HepG2 (cell line): ENCODE measurements around the gene ABCB10. TPM values are rescaled to one million over a fixed set of nuclear protein-coding genes. Genes with fewer than 3 reads are reported as not detected.

Experiments used
- ATAC-seq: fragments of 200-7000 bp; cut with Tn5 transposase; 3 replicates; pipeline ENCODE4 v1.9.1; 2020; ENCODE audit warnings: mild to moderate bottlenecking, moderate library complexity
- BruUV-seq: library from RNA; stranded (reverse); fragments of 400-500 nt; replicated peaks from 2 replicates; lab custom pipeline; 2021; lab: Mats Ljungman, UMichigan
- CTCF ChIA-PET: fragments of 300-600 bp; formaldehyde crosslinking; extraction: SDS; loops from one replicate; lab custom pipeline; 2021; ENCODE audit warnings: low total read pairs, inconsistent platforms, low intra/inter-chr PET ratio; lab: Yijun Ruan, JAX
- POLR2A ChIA-PET: fragments of 350-600 bp; sonication (Branson Sonifier 250); formaldehyde crosslinking; loops from one replicate; lab custom pipeline; 2020; ENCODE audit warnings: antibody characterized with exemption, inconsistent platforms; lab: Yijun Ruan, JAX
- DNase-seq: peaks from one replicate; pipeline ENCODE4 v3.0.0-alpha.2; 2015; ENCODE audit warnings: low spot score
- FAIRE-seq: peaks from 3 replicates; lab custom pipeline; 2011; peaks lifted over from hg19 to GRCh38; lab: Jason Lieb, UNC
- H2AFZ ChIP-seq: one replicate; pipeline ENCODE4 v1.6.1; 2011; ENCODE audit warnings: low read length, inconsistent platforms
- H3K27ac ChIP-seq: fragments of 300-600 bp; 3 replicates; pipeline ENCODE4 v1.8.0; 2011; ENCODE audit warnings: mixed run types, mild to moderate bottlenecking, mixed read lengths, low read length, inconsistent platforms; ENCODE audit not compliant: insufficient read depth; ENCODE audit errors: extremely low read length
- H3K27me3 ChIP-seq, 2 experiments: fragments of 200-600 bp in 1 of 2; 2 replicates in 1 of 2; 3 replicates in 1 of 2; pipeline versions ENCODE4 v1.6.0 to v1.8.0; 2011; ENCODE audit warnings: low read length in 2 of 2, mild to moderate bottlenecking in 2 of 2, moderate library complexity in 2 of 2, inconsistent platforms in 1 of 2; ENCODE audit not compliant: insufficient read depth in 2 of 2, control insufficient read depth in 1 of 2
- H3K36me3 ChIP-seq, 2 experiments: fragments of 200-600 bp in 1 of 2; replicated peaks in 1 of 2; 2 replicates in 1 of 2; 3 replicates in 1 of 2; pipeline versions ENCODE4 v1.5.1 to v1.8.0; 2011; ENCODE audit warnings: low read length in 2 of 2, inconsistent platforms in 1 of 2; ENCODE audit not compliant: insufficient read depth in 2 of 2, control insufficient read depth in 1 of 2
- H3K4me1 ChIP-seq: 2 replicates; pipeline ENCODE4 v1.5.1; 2012; ENCODE audit warnings: low read length, inconsistent platforms; ENCODE audit not compliant: insufficient read depth
- H3K4me2 ChIP-seq: 2 replicates; pipeline ENCODE4 v1.6.0; 2011; ENCODE audit warnings: low read depth, low read length, inconsistent platforms
- H3K4me3 ChIP-seq, 3 experiments: fragments of 200-600 bp in 1 of 3; sonication (generic), shearing (Covaris generic) in 1 of 3; replicated peaks in 1 of 3; 2 replicates each; pipeline ENCODE4 v1.5.1; 2011 to 2016; ENCODE audit warnings: low read length in 3 of 3, inconsistent platforms in 2 of 3, low read depth in 2 of 3, mild to moderate bottlenecking in 2 of 3, control low read depth in 1 of 3, mixed read lengths in 1 of 3; ENCODE audit not compliant: insufficient read depth in 1 of 3
- H3K79me2 ChIP-seq: one replicate; pipeline ENCODE4 v1.6.1; 2011; ENCODE audit warnings: low read length, inconsistent platforms; ENCODE audit not compliant: insufficient read depth
- H3K9ac ChIP-seq: 2 replicates; pipeline ENCODE4 v1.6.0; 2011; ENCODE audit warnings: mild to moderate bottlenecking, low read depth, low read length, inconsistent platforms; ENCODE audit not compliant: insufficient read depth
- H3K9me3 ChIP-seq: 2 replicates; pipeline ENCODE4 v1.5.1; 2012; ENCODE audit warnings: mild to moderate bottlenecking, low read length
- H4K20me1 ChIP-seq: 2 replicates; pipeline ENCODE4 v1.6.0; 2011; ENCODE audit warnings: inconsistent platforms, mild to moderate bottlenecking, low read length, moderate library complexity; ENCODE audit not compliant: insufficient read depth
- AGO1 ChIP-seq: fragments of 200-400 bp; formaldehyde crosslinking; IDR thresholded peaks from 2 replicates; pipeline ENCODE4 v1.6.1; 2017; ENCODE audit warnings: mild to moderate bottlenecking, low read depth, low read length, moderate library complexity; ENCODE audit not compliant: poor library complexity, severe bottlenecking
- ARID5B ChIP-seq: IDR thresholded peaks from 2 replicates; pipeline ENCODE4 v1.4.0; 2020; ENCODE audit warnings: mild to moderate bottlenecking, missing genetic modification reagents
- CBX5 ChIP-seq: sonication (generic); formaldehyde crosslinking; IDR thresholded peaks from 2 replicates; pipeline ENCODE4 v1.4.0; 2020; ENCODE audit warnings: missing genetic modification reagents, borderline replicate concordance
- GTF2F1 ChIP-seq: fragments of 150-350 bp; IDR thresholded peaks from 2 replicates; pipeline ENCODE4 v1.6.1; 2014; ENCODE audit warnings: low read length
- MLXIP ChIP-seq: sonication (generic); formaldehyde crosslinking; IDR thresholded peaks from 2 replicates; pipeline ENCODE4 v1.9.0; 2021; ENCODE audit warnings: missing genetic modification reagents, borderline replicate concordance
- MYPOP ChIP-seq: sonication (generic); formaldehyde crosslinking; IDR thresholded peaks from 2 replicates; pipeline ENCODE4 v1.8.1; 2023; ENCODE audit warnings: mild to moderate bottlenecking, moderate library complexity, missing genetic modification reagents
- NFKBIZ ChIP-seq: IDR thresholded peaks from 2 replicates; pipeline ENCODE4 v1.6.1; 2018; ENCODE audit warnings: missing genetic modification reagents, missing compliant biosample characterization
- NPAS2 ChIP-seq: sonication (generic); formaldehyde crosslinking; IDR thresholded peaks from 2 replicates; pipeline ENCODE4 v1.8.0; 2022; ENCODE audit warnings: mild to moderate bottlenecking, missing genetic modification reagents, borderline replicate concordance
- TEF ChIP-seq: sonication (generic); formaldehyde crosslinking; IDR thresholded peaks from 2 replicates; pipeline ENCODE4 v1.5.0; 2020; ENCODE audit warnings: missing genetic modification reagents
- ZBTB42 ChIP-seq: sonication (generic); formaldehyde crosslinking; IDR thresholded peaks from 2 replicates; pipeline ENCODE4 v1.5.0; 2020; ENCODE audit warnings: mild to moderate bottlenecking, missing genetic modification reagents
- ZMYM4 ChIP-seq: sonication (generic); formaldehyde crosslinking; IDR thresholded peaks from 2 replicates; pipeline ENCODE4 v1.8.1; 2023; ENCODE audit warnings: mild to moderate bottlenecking, missing genetic modification reagents
- ZNF367 ChIP-seq: sonication (generic); formaldehyde crosslinking; IDR thresholded peaks from 2 replicates; pipeline ENCODE4 v1.4.0; 2020; ENCODE audit warnings: missing genetic modification reagents, borderline replicate concordance
- ZNF770 ChIP-seq: sonication (generic); formaldehyde crosslinking; IDR thresholded peaks from 2 replicates; pipeline ENCODE4 v1.5.0; 2020; ENCODE audit warnings: mild to moderate bottlenecking, missing genetic modification reagents
- WGBS: methylation state at CpG from one replicate; pipeline ENCODE4 v1.1.6; 2017; ENCODE audit warnings: low lambda C conversion rate; 5-methylcytosine and 5-hydroxymethylcytosine counted together
- in situ Hi-C: cut with HindIII; loops from 2 replicates; pipeline ENCODE4 v1.10.0; 2017; ENCODE audit warnings: low pct_unique_long_range_greater_than_20kb; ENCODE audit not compliant: extremely low pct_ligation_motif_present
- intact Hi-C: fragments of 100-400 bp; cut with micrococcal nuclease; formaldehyde crosslinking; loops from one replicate; pipeline ENCODE4 v1.10.0; 2022; ENCODE audit not compliant: unreplicated experiment
- polyA plus RNA-seq, 8 experiments: library from polyadenylated mRNA; depleted of rRNA in 3 of 8; stranded (reverse) in 7 of 8; unstranded in 1 of 8; fragments of >200 nt; fragmentation: Illumina TruSeq in 4 of 8; extraction: Trizol in 4 of 8; gene quantifications; 2 replicates each; pipeline versions ENCODE4 v1.2.1 to v1.2.3, GENCODE V29; 2011 to 2016; ENCODE audit warnings: low read depth in 4 of 8, missing spikeins in 1 of 8, mixed read lengths in 1 of 8; ENCODE audit not compliant: insufficient read depth in 1 of 8
- total RNA-seq, 5 experiments: library from RNA; depleted of rRNA; stranded (reverse); fragments of >200 nt; fragmentation: Illumina TruSeq; extraction: Trizol; gene quantifications; 2 replicates each; pipeline ENCODE4 v1.2.3, GENCODE V29; 2016; ENCODE audit warnings: low read depth in 1 of 5

ABCB10 gene
- total and polyA plus RNA-seq, 2 of the 13 experiments (the other 11 are each of a cell fraction or from before 2014, with no cell fraction given) = 11.2 to 28.9 TPM

GRCh38 chr1:229557913-229558414 lies 543 bp downstream of the ABCB10 start:
- peaks cover 43% of the 10 kb centered on the region for H3K79me2 ChIP-seq
- BruUV-seq = no TSS peak
- H3K4me1 ChIP-seq = peaks cover 35% of the 10 kb centered on the region
- in situ Hi-C loops = no loop called here
- no peak overlapping the region for H2AFZ ChIP-seq
- no peaks in the 10 kb centered on the region for H3K9me3 ChIP-seq
- H3K4me2 ChIP-seq = peak overlapping the region; percentile 81
- POLR2A ChIA-PET = interaction anchor here (0.8 to 1.6 kb wide), 4 partner anchors 24 to 287 kb away, joined by 3 to 34 read pairs (median 12); partner anchors contain the start of genes NUP133, RAB4A, TAF5L and URB2
- 0 out of 2 replicates have a peak, but pooled peaks cover 3% of the 10 kb centered on the region for H4K20me1 ChIP-seq
- peak overlapping the region; percentile 86 for H3K9ac ChIP-seq
- H3K27me3 ChIP-seq = no peaks in the 10 kb centered on the region
- ATAC-seq (peak; percentile 11), DNase-seq (peak; percentile 6), FAIRE-seq (no peak)
- WGBS = 0% methylated on average over 11 of the region's 59 CpGs
- CTCF ChIA-PET = no interaction called here
- intact Hi-C loops = loop anchor here (5.0 kb wide), 1 partner anchor 51 kb away; the partner anchor contains the start of gene NUP133
- peak overlapping the region; percentile 88 for H3K27ac ChIP-seq
- peak overlapping the region; percentile 78 to 90 (median 81) for H3K4me3 ChIP-seq
- 0 out of 5 replicates have a peak, but pooled peaks cover 0 to 3% of the 10 kb centered on the region in 2 experiments for H3K36me3 ChIP-seq
- TF ChIP-seq ZNF367 (CRISPR knock-in tag) (no peak), ARID5B (CRISPR knock-in tag) (no peak), TEF (CRISPR knock-in tag) (no peak), CBX5 (CRISPR knock-in tag) (no peak), NFKBIZ (CRISPR knock-in tag) (no peak), ZMYM4 (no peak), ZBTB42 (CRISPR knock-in tag) (no peak), MLXIP (CRISPR knock-in tag) (no peak), NPAS2 (CRISPR knock-in tag) (no peak), GTF2F1 (no peak), AGO1 (no peak), MYPOP (no peak), ZNF770 (CRISPR knock-in tag) (0 out of 2 replicates have a peak, but pooled peaks have one; percentile 39)
